BJ (cell line): ENCODE measurements around the gene GAB2. TPM values are rescaled to one million over a fixed set of nuclear protein-coding genes. Genes with fewer than 3 reads are reported as not detected.

Source experiments
- CTCF ChIA-PET: fragments of 350-600 bp; formaldehyde crosslinking; extraction: SDS; loops from one replicate; lab custom pipeline; 2021; ENCODE audit warnings: antibody characterized with exemption, inconsistent platforms; lab: Yijun Ruan, JAX
- POLR2A ChIA-PET: fragments of 300-600 bp; sonication (Branson Sonifier 250); formaldehyde crosslinking; extraction: SDS; loops from one replicate; lab custom pipeline; 2021; ENCODE audit warnings: antibody characterized with exemption; lab: Charles Lee
- DNase-seq: peaks from one replicate; pipeline ENCODE4 v3.0.0-alpha.2; 2011; ENCODE audit warnings: low read depth
- H3K27me3 ChIP-seq: 2 replicates; pipeline ENCODE4 v1.6.0; 2011; ENCODE audit warnings: low read length; ENCODE audit not compliant: control insufficient read depth, insufficient read depth
- H3K36me3 ChIP-seq: 2 replicates; pipeline ENCODE4 v1.5.1; 2011; ENCODE audit warnings: low read length; ENCODE audit not compliant: control insufficient read depth, insufficient read depth
- H3K4me3 ChIP-seq: 2 replicates; pipeline ENCODE4 v1.5.1; 2011; ENCODE audit warnings: low read depth, mild to moderate bottlenecking, control low read depth, low read length
- polyA plus RNA-seq: library from polyadenylated mRNA; depleted of rRNA; stranded (reverse); fragments of >200 nt; gene quantifications from 2 replicates; pipeline ENCODE4 v1.2.3, GENCODE V29; 2011
- TF ChIP-seq, protein P1 (sequence below): IDR thresholded peaks from 2 replicates; pipeline ENCODE4 v1.5.1; 2011; ENCODE audit warnings: low read depth, mild to moderate bottlenecking, control low read depth, inconsistent platforms, low read length, moderate library complexity; ENCODE audit not compliant: insufficient read depth

Gene GAB2
- polyA plus RNA-seq, 1 experiment: 12.2 TPM

DNA sequence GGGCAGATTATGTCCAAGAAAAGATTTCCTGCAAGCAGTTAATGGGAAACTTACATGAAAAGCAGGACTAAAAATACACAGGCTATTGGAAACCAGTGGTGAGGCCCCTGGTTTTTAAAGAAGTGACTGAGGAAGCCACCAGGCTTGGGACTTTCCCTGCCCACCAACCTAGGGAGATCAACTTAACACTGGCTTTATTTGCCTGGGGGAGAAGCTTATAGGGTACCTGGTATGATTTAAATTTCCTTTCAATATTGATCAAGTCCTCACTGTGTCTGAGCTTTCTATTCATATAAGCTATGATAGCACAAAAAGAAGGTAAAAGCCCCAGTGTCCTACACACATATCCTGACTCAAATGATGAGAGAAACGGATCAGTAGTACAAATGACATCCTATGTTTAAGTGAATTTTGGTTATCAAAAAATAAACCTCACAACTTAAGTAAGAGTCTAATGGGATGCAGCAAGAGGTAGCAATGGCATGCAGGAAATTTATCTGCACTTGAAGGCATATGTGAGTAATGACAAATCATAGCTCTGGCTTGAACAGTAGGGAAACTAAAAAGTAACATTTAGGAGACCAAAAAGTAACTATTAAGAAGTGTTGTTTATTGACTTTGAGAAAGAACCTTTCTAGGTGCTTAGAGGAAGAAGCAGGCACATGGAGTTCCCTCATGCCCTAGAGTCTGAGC is 85.3 kb downstream of the GAB2 start:
- H3K36me3 ChIP-seq: no peaks in the 10 kb centered on the region
- no peak for DNase-seq
- TF ChIP-seq, protein P1, sequence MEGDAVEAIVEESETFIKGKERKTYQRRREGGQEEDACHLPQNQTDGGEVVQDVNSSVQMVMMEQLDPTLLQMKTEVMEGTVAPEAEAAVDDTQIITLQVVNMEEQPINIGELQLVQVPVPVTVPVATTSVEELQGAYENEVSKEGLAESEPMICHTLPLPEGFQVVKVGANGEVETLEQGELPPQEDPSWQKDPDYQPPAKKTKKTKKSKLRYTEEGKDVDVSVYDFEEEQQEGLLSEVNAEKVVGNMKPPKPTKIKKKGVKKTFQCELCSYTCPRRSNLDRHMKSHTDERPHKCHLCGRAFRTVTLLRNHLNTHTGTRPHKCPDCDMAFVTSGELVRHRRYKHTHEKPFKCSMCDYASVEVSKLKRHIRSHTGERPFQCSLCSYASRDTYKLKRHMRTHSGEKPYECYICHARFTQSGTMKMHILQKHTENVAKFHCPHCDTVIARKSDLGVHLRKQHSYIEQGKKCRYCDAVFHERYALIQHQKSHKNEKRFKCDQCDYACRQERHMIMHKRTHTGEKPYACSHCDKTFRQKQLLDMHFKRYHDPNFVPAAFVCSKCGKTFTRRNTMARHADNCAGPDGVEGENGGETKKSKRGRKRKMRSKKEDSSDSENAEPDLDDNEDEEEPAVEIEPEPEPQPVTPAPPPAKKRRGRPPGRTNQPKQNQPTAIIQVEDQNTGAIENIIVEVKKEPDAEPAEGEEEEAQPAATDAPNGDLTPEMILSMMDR: no peak
- no peaks in the 10 kb centered on the region for H3K27me3 ChIP-seq
- CTCF ChIA-PET: interaction anchor here (1.7 kb wide), 1 partner anchor 12 kb away, joined by 3 read pairs; no protein-coding TSS in a partner anchor
- no peak overlapping the region for H3K4me3 ChIP-seq
- POLR2A ChIA-PET: no interaction called here

DNA sequence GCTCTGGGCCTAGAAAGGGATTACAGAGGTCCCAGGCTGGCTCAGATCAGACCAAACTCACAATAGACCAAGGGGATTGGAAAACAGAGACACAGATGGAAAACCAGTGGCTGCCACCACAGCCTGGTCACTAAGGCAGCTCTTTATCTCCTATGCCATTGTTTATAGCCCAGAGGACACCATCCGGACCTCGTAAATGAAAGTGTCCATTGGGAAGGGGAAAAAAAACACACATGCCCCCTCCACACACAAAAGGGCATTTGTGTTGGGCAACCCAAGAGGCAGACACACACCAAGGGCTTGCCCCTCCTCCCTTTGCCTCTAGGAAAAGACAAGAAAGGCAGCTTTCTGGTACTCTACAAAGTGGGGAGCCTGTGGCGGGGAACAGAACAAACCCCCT is 85.9 kb downstream of the GAB2 start:
- no peak for DNase-seq
- POLR2A ChIA-PET: no interaction called here
- no peaks in the 10 kb centered on the region for H3K36me3 ChIP-seq
- CTCF ChIA-PET: interaction anchor here (1.7 kb wide), 1 partner anchor 11 kb away, joined by 3 read pairs; no protein-coding TSS in a partner anchor
- TF ChIP-seq, protein P1: no peak
- H3K27me3 ChIP-seq: no peaks in the 10 kb centered on the region
- no peak overlapping the region for H3K4me3 ChIP-seq

DNA sequence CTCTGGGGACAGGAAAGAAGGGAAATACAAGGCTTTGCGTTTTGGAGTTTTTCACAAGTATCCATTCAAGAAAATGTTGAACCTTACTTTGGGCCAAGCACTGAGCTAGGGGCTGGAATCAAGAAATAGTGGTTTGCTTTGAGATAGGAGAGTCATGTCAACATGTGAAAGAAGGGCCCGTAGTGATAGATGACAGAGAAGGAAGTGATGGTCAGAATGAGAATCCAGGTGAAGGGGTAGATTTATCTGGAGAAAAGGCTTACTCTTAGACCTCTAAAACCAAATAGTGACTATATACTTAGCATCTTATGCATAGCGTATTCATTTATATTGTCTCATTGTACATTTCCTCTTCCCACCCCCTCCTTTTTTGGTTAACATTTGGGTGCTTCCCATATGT is 87.3 kb downstream of the GAB2 start:
- TF ChIP-seq, protein P1: no peak
- POLR2A ChIA-PET: no interaction called here
- no peak for DNase-seq
- Histone ChIP-seq H3K4me3 (no peak overlapping the region), H3K27me3 (no peaks in the 10 kb centered on the region), H3K36me3 (no peaks in the 10 kb centered on the region)
- CTCF ChIA-PET: interaction anchor here (0.6 kb wide), 1 partner anchor 15 kb away, joined by 3 read pairs; no protein-coding TSS in a partner anchor

DNA sequence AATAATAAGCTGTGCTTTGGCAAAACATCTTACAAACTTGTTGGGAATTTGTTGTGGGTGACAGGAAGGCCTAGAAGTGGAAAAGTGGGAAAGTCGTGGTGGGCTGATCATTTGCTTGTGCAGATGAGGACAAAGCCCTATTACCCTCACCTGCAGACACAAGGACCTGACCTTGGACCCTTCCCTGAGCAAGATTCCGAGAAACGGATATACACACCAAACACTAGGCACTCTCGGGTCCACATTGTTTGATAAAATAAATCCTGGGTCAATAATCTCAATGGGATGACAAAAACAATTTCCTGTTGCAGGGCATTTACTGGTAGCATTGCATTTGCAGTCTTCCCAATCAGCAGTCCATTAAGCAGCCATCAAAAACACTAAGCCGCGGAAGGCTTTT is 89.7 kb downstream of the GAB2 start:
- Histone ChIP-seq H3K27me3 (no peaks in the 10 kb centered on the region), H3K4me3 (no peak overlapping the region), H3K36me3 (no peaks in the 10 kb centered on the region)
- ChIA-PET CTCF (no interaction called here), POLR2A (no interaction called here)
- TF ChIP-seq, protein P1: no peak
- DNase-seq: no peak

DNA sequence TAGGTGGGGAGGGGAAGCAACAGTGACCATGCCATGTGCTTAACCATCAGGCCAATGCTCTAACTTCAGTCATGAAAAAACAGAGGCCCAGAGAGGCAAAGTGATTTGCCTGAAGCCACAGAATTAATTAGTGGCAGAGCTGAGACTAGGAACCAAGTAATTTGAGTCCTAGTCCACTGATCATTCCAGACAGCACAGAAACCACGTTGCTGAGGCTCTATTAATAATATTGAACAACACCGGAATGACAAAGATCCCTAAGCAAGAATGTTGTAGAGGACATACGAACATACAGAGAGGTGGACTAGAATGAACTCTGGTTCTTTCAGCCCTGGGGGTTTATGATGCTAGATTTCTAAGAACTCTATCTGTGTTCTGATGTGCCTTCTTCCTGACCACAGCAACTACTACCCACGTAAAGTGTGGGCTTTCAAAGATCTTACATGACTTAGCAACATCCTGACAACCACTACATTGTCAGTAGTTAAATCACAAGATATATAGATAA is 92.3 kb downstream of the GAB2 start:
- Histone ChIP-seq H3K4me3 (no peak overlapping the region), H3K27me3 (no peaks in the 10 kb centered on the region), H3K36me3 (no peaks in the 10 kb centered on the region)
- DNase-seq: no peak
- ChIA-PET POLR2A (interaction anchor here (0.6 kb wide), 1 partner anchor 85 kb away, joined by 5 read pairs; no protein-coding TSS in a partner anchor), CTCF (interaction anchor here (0.9 to 1.3 kb wide), 2 partner anchors 12 to 14 kb away, joined by 3 read pairs; no protein-coding TSS in a partner anchor)
- TF ChIP-seq, protein P1: no peak
